GM12878 (cell line): ENCODE results near the gene PKP2. TPM values are rescaled to one million over a fixed set of nuclear protein-coding genes. Genes with fewer than 3 reads are reported as not detected.

ENCODE experiments used
- ATAC-seq: fragments of 200-7000 bp; cut with Tn5 transposase; 3 replicates; pipeline ENCODE4 v1.9.1; 2020; ENCODE audit warnings: mild to moderate bottlenecking, moderate library complexity
- BruUV-seq: library from RNA; stranded (reverse); fragments of 400-500 nt; replicated peaks from 2 replicates; lab custom pipeline; 2021; lab: Mats Ljungman, UMichigan
- CTCF ChIA-PET: fragments of 300-600 bp; sonication (Branson Sonifier 250); formaldehyde crosslinking; extraction: SDS; loops from one replicate; lab custom pipeline; 2021; ENCODE audit warnings: inconsistent platforms; lab: Yijun Ruan, JAX
- POLR2A ChIA-PET: fragments of 350-600 bp; formaldehyde crosslinking; extraction: SDS; loops from one replicate; lab custom pipeline; 2021; ENCODE audit warnings: inconsistent platforms; lab: Charles Lee
- RAD21 ChIA-PET: fragments of 300-600 bp; sonication (Branson Sonifier 250); formaldehyde crosslinking; loops from one replicate; lab custom pipeline; 2023; ENCODE audit warnings: antibody characterized with exemption; ENCODE audit not compliant: unreplicated experiment; lab: Charles Lee
- SMC1A ChIA-PET: fragments of 300-600 bp; sonication (Branson Sonifier 250); formaldehyde crosslinking; loops from one replicate; lab custom pipeline; 2023; ENCODE audit not compliant: unreplicated experiment, uncharacterized antibody; lab: Charles Lee
- DNase-seq: peaks from one replicate; pipeline ENCODE4 v3.0.0-alpha.2; 2011; ENCODE audit warnings: low read depth, low spot score
- FAIRE-seq: peaks from 3 replicates; lab custom pipeline; 2011; peaks lifted over from hg19 to GRCh38; lab: Jason Lieb, UNC
- H2AFZ ChIP-seq: 2 replicates; pipeline ENCODE4 v1.6.0; 2011; ENCODE audit warnings: low read depth, low read length, control low read depth; ENCODE audit not compliant: control insufficient read depth
- H3K27ac ChIP-seq: 2 replicates; pipeline ENCODE4 v1.5.1; 2011; ENCODE audit warnings: control low read depth; ENCODE audit not compliant: control insufficient read depth, insufficient read depth
- H3K27me3 ChIP-seq, 2 experiments: replicated peaks in 1 of 2; 2 replicates each; pipeline versions ENCODE4 v1.6.0 to v1.6.1; 2011; ENCODE audit warnings: low read length in 1 of 2; ENCODE audit not compliant: control insufficient read depth in 2 of 2, insufficient read depth in 2 of 2
- H3K36me3 ChIP-seq, 2 experiments: 2 replicates each; pipeline ENCODE4 v1.5.1; 2011; ENCODE audit warnings: low read length in 1 of 2; ENCODE audit not compliant: control insufficient read depth in 2 of 2, insufficient read depth in 2 of 2
- H3K4me1 ChIP-seq: 2 replicates; pipeline ENCODE4 v1.6.1; 2011; ENCODE audit warnings: mild to moderate bottlenecking, low read length, moderate library complexity, mixed read lengths; ENCODE audit not compliant: control insufficient read depth, insufficient read depth
- H3K4me2 ChIP-seq: 2 replicates; pipeline ENCODE4 v1.6.0; 2011; ENCODE audit warnings: control low read depth; ENCODE audit not compliant: control insufficient read depth, insufficient read depth
- H3K4me3 ChIP-seq: fragments of 200-600 bp; sonication (generic); 2 replicates; pipeline ENCODE4 v1.5.1; 2016
- H3K79me2 ChIP-seq: 2 replicates; pipeline ENCODE4 v1.6.0; 2011; ENCODE audit warnings: low read length; ENCODE audit not compliant: control insufficient read depth, insufficient read depth
- H3K9ac ChIP-seq: 2 replicates; pipeline ENCODE4 v1.8.0; 2011; ENCODE audit warnings: low read length, control low read depth, mixed read lengths; ENCODE audit not compliant: control insufficient read depth, insufficient read depth
- H3K9me3 ChIP-seq: replicated peaks from 3 replicates; pipeline ENCODE4 v1.5.1; 2011; ENCODE audit warnings: mild to moderate bottlenecking, low read length; ENCODE audit not compliant: control insufficient read depth, insufficient read depth
- H4K20me1 ChIP-seq: 2 replicates; pipeline ENCODE4 v1.6.0; 2011; ENCODE audit not compliant: control insufficient read depth, insufficient read depth
- CEBPZ ChIP-seq: fragments of 150-350 bp; IDR thresholded peaks from 2 replicates; pipeline ENCODE4 v1.6.1; 2016; ENCODE audit warnings: low read depth, low read length
- CREM ChIP-seq: IDR thresholded peaks from 2 replicates; pipeline ENCODE4 v1.6.1; 2014; ENCODE audit warnings: antibody characterized with exemption, low read depth
- EED ChIP-seq: sonication (generic); IDR thresholded peaks from 2 replicates; pipeline ENCODE4 v1.6.1; 2016; ENCODE audit warnings: antibody characterized with exemption, low read depth
- EP300 ChIP-seq, 2 experiments: fragments of 150-350 bp in 1 of 2; IDR thresholded peaks; 2 replicates each; pipeline ENCODE4 v1.6.1; 2011 to 2012; ENCODE audit warnings: low read depth in 2 of 2, low read length in 2 of 2, borderline replicate concordance in 1 of 2, improper control_type of control experiment in 1 of 2, inconsistent platforms in 1 of 2; ENCODE audit not compliant: control insufficient read depth in 1 of 2
- GABPA ChIP-seq: IDR thresholded peaks from 2 replicates; pipeline ENCODE4 v1.6.1; 2014; ENCODE audit warnings: antibody characterized with exemption, low read depth, mild to moderate bottlenecking, inconsistent platforms
- HCFC1 ChIP-seq: fragments of 150-350 bp; IDR thresholded peaks from 2 replicates; pipeline ENCODE4 v1.6.1; 2014; ENCODE audit warnings: low read length
- IKZF1 ChIP-seq: fragments of 450-650 bp; conservative IDR thresholded peaks from 2 replicates; pipeline ENCODE4 v1.6.1; 2017; ENCODE audit warnings: antibody characterized with exemption, mild to moderate bottlenecking
- MEF2A ChIP-seq: IDR thresholded peaks from 2 replicates; pipeline ENCODE4 v1.6.1; 2011; ENCODE audit warnings: low read depth, mild to moderate bottlenecking, low read length, moderate library complexity; ENCODE audit not compliant: insufficient read depth
- POU2F2 ChIP-seq: IDR thresholded peaks from 3 replicates; pipeline ENCODE4 v1.6.1; 2011; ENCODE audit warnings: low read depth, mild to moderate bottlenecking, low read length, borderline replicate concordance
- SIN3A ChIP-seq: IDR thresholded peaks from 2 replicates; pipeline ENCODE4 v1.6.1; 2012; ENCODE audit warnings: low read depth, low read length, improper control_type of control experiment
- SMC3 ChIP-seq: IDR thresholded peaks from 2 replicates; pipeline ENCODE4 v1.6.1; 2011; ENCODE audit warnings: low read length, improper control_type of control experiment, borderline replicate concordance
- TCF12 ChIP-seq: IDR thresholded peaks from 2 replicates; pipeline ENCODE4 v1.6.1; 2011; ENCODE audit warnings: low read depth, mild to moderate bottlenecking, low read length
- WGBS: methylation state at CpG from one replicate; pipeline ENCODE4 v1.1.6; 2016; ENCODE audit warnings: low lambda C conversion rate; ENCODE audit not compliant: insufficient replicate concordance, insufficient coverage; ENCODE audit errors: missing lambda C conversion rate; 5-methylcytosine and 5-hydroxymethylcytosine counted together
- in situ Hi-C: fragments of 300-500 bp; cut with MboI; formaldehyde crosslinking; loops from 9 replicates; pipeline ENCODE4 v1.14.3; 2018; ENCODE audit warnings: mixed read lengths
- intact Hi-C: fragments of 100-400 bp; cut with micrococcal nuclease; formaldehyde crosslinking; loops from one replicate; pipeline ENCODE4 v1.14.2; 2022; ENCODE audit not compliant: unreplicated experiment
- polyA plus RNA-seq, 11 experiments: library from polyadenylated mRNA; depleted of rRNA in 4 of 11; unstranded in 6 of 11; stranded (reverse) in 5 of 11; fragments of >200 nt; fragmentation: Nextera tagmentation in 4 of 11; fragmentation: Illumina TruSeq in 1 of 11; extraction: Ambion mirVana in 4 of 11; extraction: Trizol in 1 of 11; gene quantifications; 1 replicate in 1 of 11; 2 replicates in 10 of 11; pipeline versions ENCODE4 v1.2.1 to v1.2.3, GENCODE V29; 2011 to 2016; ENCODE audit warnings: inconsistent platforms in 2 of 11, missing spikeins in 2 of 11, low read depth in 1 of 11
- total RNA-seq, 4 experiments: library from RNA; depleted of rRNA in 3 of 4; stranded (reverse); fragments of >200 nt in 3 of 4; fragmentation: Illumina TruSeq in 1 of 4; extraction: Trizol in 1 of 4; gene quantifications; 2 replicates each; pipeline versions ENCODE4 v1.2.1 to v1.2.3, GENCODE V29; 2013 to 2021

The PKP2 gene
- total and polyA plus RNA-seq, 10 of the 15 experiments (the other 5 are each of a cell fraction or from before 2014, with no cell fraction given) = 0.02 to 4.1 (median 0.07) TPM; not detected in 4

- no peak for ATAC-seq
- no peak for DNase-seq
- CTCF ChIA-PET = interaction anchor here (1.4 kb wide), 1 partner anchor 138 kb away, joined by 3 read pairs; the partner anchor contains the start of gene YARS2
Measured at GRCh38 chr12:32893458-32893857, 3.1 kb downstream of the PKP2 start.

More at GRCh38 chr12:32893458-32893857, 3.1 kb downstream of the PKP2 start:
- H2AFZ ChIP-seq = no peak overlapping the region
- H3K36me3 ChIP-seq = no peaks in the 10 kb centered on the region
- H4K20me1 ChIP-seq = no peaks in the 10 kb centered on the region
- no peak overlapping the region for H3K9ac ChIP-seq
- no peaks in the 10 kb centered on the region for H3K9me3 ChIP-seq
- H3K4me3 ChIP-seq = no peak overlapping the region
- BruUV-seq = no TSS peak
- peaks cover 0 to 20% of the 10 kb centered on the region in 2 experiments for H3K27me3 ChIP-seq
- in situ Hi-C loops = no loop called here
- intact Hi-C loops = no loop called here
- ChIA-PET SMC1A (interaction anchor here (0.6 kb wide), 1 partner anchor 1152 kb away, joined by 3 read pairs; no protein-coding TSS in a partner anchor), POLR2A (interaction anchor here (0.6 kb wide), 1 partner anchor 42 kb away, joined by 3 read pairs; no protein-coding TSS in a partner anchor), RAD21 (no interaction called here)
- FAIRE-seq = no peak
- H3K4me1 ChIP-seq = no peaks in the 10 kb centered on the region
- WGBS = 0% methylated on average over 2 of the region's 2 CpGs
- no peak overlapping the region for H3K27ac ChIP-seq
- TF ChIP-seq EP300 (IDR thresholded peaks at IDR 0.05; ENCODE audit: borderline replicate concordance in 1 of 2, control insufficient read depth in 1 of 2, low read depth in 2 of 2, low read length in 2 of 2) (no peak), GABPA (no peak), CREM (no peak), HCFC1 (no peak), SIN3A (no peak), SMC3 (no peak), EED (no peak), TCF12 (no peak), POU2F2 (no peak), MEF2A (no peak), IKZF1 (no peak), CEBPZ (no peak)
- no peaks in the 10 kb centered on the region for H3K79me2 ChIP-seq
- no peak overlapping the region for H3K4me2 ChIP-seq
